Myocyte (in vitro differentiated cells): ENCODE results near the gene SCG2. TPM values are rescaled to one million over a fixed set of nuclear protein-coding genes. Genes with fewer than 3 reads are reported as not detected.
A peak's percentile ranks its signal among the peaks of the same experiment; 100 is the strongest.

Source experiments
- DNase-seq: peaks from one replicate; pipeline ENCODE4 v3.0.0-alpha.2; 2012; ENCODE audit warnings: low read depth
- polyA plus RNA-seq: library from polyadenylated mRNA; unstranded; fragments of >200 nt; gene quantifications from one replicate; pipeline ENCODE4 v1.2.1, GENCODE V29; 2012; ENCODE audit warnings: missing spikeins
- total RNA-seq: library from RNA; depleted of rRNA; stranded (reverse); fragments of >200 nt; gene quantifications from 2 replicates; pipeline ENCODE4 v1.2.3, GENCODE V29; 2014

SCG2 gene
- total RNA-seq, result 81.7 and 112 TPM in 2 replicates
- polyA plus RNA-seq, result 9.6 TPM

GRCh38 chr2:223601932-223602666 lies at the start of gene SCG2:
TSS of gene SCG2 (minus strand) at chr2:223602361. CDS start at chr2:223599282, 3,079 bp downstream.
- peak; percentile 90 for DNase-seq

GRCh38 chr2:223649554-223650533 lies 47.7 kb upstream of the SCG2 start:
- DNase-seq, result peak; percentile 79

- DNase-seq, result no peak
These were observed 46.6 kb upstream of the SCG2 start for GRCh38 chr2:223648755-223649154.

- no peak for DNase-seq
These were observed 45.2 kb upstream of the SCG2 start for GRCh38 chr2:223647258-223647952.

GRCh38 chr2:223644136-223644535 lies 42.0 kb upstream of the SCG2 start:
- no peak for DNase-seq

GRCh38 chr2:223643309-223643708 lies 41.1 kb upstream of the SCG2 start:
- DNase-seq, result no peak

- no peak for DNase-seq
These were observed 40.3 kb upstream of the SCG2 start for GRCh38 chr2:223642506-223642905.

- no peak for DNase-seq
These were observed 38.9 kb upstream of the SCG2 start for GRCh38 chr2:223641082-223641481.

- DNase-seq, result no peak
These were observed 32.9 kb upstream of the SCG2 start for GRCh38 chr2:223635080-223635479.

GRCh38 chr2:223634238-223634637 lies 32.1 kb upstream of the SCG2 start:
- DNase-seq, result no peak

GRCh38 chr2:223633656-223634055 lies 31.5 kb upstream of the SCG2 start:
- no peak for DNase-seq

- no peak for DNase-seq
These were observed 30.7 kb upstream of the SCG2 start for GRCh38 chr2:223632826-223633225.

- DNase-seq, result peak; percentile 89
These were observed 24.6 kb upstream of the SCG2 start for GRCh38 chr2:223626716-223627115.

GRCh38 chr2:223625652-223626051 lies 23.5 kb upstream of the SCG2 start:
- DNase-seq, result no peak

- no peak for DNase-seq
These were observed 19.7 kb upstream of the SCG2 start for GRCh38 chr2:223621901-223622300.

- DNase-seq, result no peak
These were observed 17.4 kb upstream of the SCG2 start for GRCh38 chr2:223619486-223620129.

GRCh38 chr2:223618172-223619035 lies 16.2 kb upstream of the SCG2 start:
- no peak for DNase-seq

GRCh38 chr2:223614534-223614933 lies 12.4 kb upstream of the SCG2 start:
- DNase-seq, result no peak

- peak; percentile 90 for DNase-seq
These were observed 11.1 kb upstream of the SCG2 start for GRCh38 chr2:223613017-223613950.
